Chondrocyte (in vitro differentiated cells): Measurements from ENCODE around the gene TTLL11. TPM values are rescaled to one million over a fixed set of nuclear protein-coding genes. Genes with fewer than 3 reads are reported as not detected.

ENCODE experiments used
- DNase-seq: peaks from one replicate; pipeline ENCODE4 v3.0.0; 2021; ENCODE audit warnings: mixed read lengths, low spot score
- H3K27ac Mint-ChIP-seq: one replicate; pipeline ENCODE4 v1.8.0; 2021; ENCODE audit warnings: mild to moderate bottlenecking, moderate library complexity, mixed read lengths; ENCODE audit not compliant: unreplicated experiment
- H3K27me3 Mint-ChIP-seq: 2 replicates; pipeline ENCODE4 v1.8.0; 2021; ENCODE audit warnings: low read depth, mixed read lengths
- H3K36me3 Mint-ChIP-seq: 2 replicates; pipeline ENCODE4 v1.8.0; 2021; ENCODE audit warnings: low read depth, mixed read lengths
- H3K4me1 Mint-ChIP-seq: 2 replicates; pipeline ENCODE4 v1.8.0; 2021; ENCODE audit warnings: low read depth, mild to moderate bottlenecking, mixed read lengths
- H3K4me3 Mint-ChIP-seq: one replicate; pipeline ENCODE4 v1.8.0; 2021; ENCODE audit warnings: mild to moderate bottlenecking, moderate library complexity, mixed read lengths; ENCODE audit not compliant: unreplicated experiment
- H3K9me3 Mint-ChIP-seq: 2 replicates; pipeline ENCODE4 v1.8.0; 2021; ENCODE audit warnings: low read depth, mixed read lengths
- CTCF ChIP-seq: fragments of 200-600 bp; sonication (generic); IDR thresholded peaks from 2 replicates; pipeline ENCODE4 v1.5.0; 2021; ENCODE audit warnings: antibody characterized with exemption, mild to moderate bottlenecking, moderate library complexity
- total RNA-seq: library from RNA; stranded (reverse); gene quantifications from 3 replicates; pipeline ENCODE4 v1.2.1, GENCODE V29; 2021

Gene TTLL11
- total RNA-seq, 1 donor from 2014 or later: 9.1 TPM

- no peaks in the 10 kb centered on the region for H3K36me3 Mint-ChIP-seq
- no peaks in the 10 kb centered on the region for H3K9me3 Mint-ChIP-seq
- no peak overlapping the region for H3K4me3 Mint-ChIP-seq
- no peak for TF ChIP-seq CTCF
- peaks cover 19% of the 10 kb centered on the region for H3K4me1 Mint-ChIP-seq
- H3K27me3 Mint-ChIP-seq: no peaks in the 10 kb centered on the region
- DNase-seq: no peak
- H3K27ac Mint-ChIP-seq: no peak overlapping the region
These were observed 35.9 kb downstream of the TTLL11 start for GRCh38 chr9:122057211-122057610.

DNA sequence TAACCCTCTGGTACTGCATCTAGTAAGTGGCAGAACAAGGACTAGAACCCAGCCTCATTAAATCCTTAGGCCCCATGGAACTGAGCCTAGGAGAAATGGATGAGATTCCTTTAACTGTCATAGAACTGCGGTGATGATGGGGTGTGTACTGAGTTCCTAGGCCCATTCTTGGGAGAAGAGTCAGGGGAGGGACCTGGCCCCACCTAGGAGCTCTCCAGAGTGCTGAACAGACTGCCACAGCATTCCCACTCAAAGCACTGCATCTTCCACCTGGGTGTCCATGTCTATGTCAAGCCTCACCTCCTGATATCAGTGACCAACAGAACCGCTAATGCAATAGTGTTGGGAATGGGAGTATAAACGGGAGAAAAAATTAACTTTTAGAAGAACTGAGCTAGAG is 36.6 kb downstream of the TTLL11 start:
- DNase-seq: no peak
- Mint-ChIP-seq H3K4me3 (no peak overlapping the region), H3K9me3 (no peaks in the 10 kb centered on the region), H3K4me1 (peaks cover 23% of the 10 kb centered on the region), H3K27me3 (no peaks in the 10 kb centered on the region), H3K36me3 (peaks cover 1% of the 10 kb centered on the region), H3K27ac (no peak overlapping the region)
- TF ChIP-seq CTCF: no peak

DNA sequence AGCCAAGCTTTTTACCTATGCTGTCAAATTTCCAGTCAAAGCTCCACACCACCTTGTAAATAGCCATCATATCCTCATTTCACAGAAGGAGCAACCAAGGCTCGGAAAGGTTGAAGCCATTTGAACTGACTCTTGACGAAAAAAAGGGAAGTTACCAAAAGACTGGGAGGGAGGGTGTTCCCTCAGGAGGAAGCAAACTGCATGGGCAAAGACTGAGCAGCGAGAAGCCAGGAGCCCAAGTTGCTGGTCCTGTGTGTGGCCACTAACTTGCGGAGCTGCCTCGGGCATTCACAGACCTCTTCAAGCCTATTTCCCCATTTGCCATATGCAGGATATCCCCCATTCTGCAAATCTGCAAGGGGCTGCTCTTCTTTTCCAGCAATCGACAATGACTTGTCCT is 37.4 kb downstream of the TTLL11 start:
- Mint-ChIP-seq H3K36me3 (peaks cover 1% of the 10 kb centered on the region), H3K27ac (no peak overlapping the region), H3K4me3 (no peak overlapping the region), H3K9me3 (no peaks in the 10 kb centered on the region), H3K27me3 (no peaks in the 10 kb centered on the region), H3K4me1 (peaks cover 20% of the 10 kb centered on the region)
- no peak for TF ChIP-seq CTCF
- no peak for DNase-seq

DNA sequence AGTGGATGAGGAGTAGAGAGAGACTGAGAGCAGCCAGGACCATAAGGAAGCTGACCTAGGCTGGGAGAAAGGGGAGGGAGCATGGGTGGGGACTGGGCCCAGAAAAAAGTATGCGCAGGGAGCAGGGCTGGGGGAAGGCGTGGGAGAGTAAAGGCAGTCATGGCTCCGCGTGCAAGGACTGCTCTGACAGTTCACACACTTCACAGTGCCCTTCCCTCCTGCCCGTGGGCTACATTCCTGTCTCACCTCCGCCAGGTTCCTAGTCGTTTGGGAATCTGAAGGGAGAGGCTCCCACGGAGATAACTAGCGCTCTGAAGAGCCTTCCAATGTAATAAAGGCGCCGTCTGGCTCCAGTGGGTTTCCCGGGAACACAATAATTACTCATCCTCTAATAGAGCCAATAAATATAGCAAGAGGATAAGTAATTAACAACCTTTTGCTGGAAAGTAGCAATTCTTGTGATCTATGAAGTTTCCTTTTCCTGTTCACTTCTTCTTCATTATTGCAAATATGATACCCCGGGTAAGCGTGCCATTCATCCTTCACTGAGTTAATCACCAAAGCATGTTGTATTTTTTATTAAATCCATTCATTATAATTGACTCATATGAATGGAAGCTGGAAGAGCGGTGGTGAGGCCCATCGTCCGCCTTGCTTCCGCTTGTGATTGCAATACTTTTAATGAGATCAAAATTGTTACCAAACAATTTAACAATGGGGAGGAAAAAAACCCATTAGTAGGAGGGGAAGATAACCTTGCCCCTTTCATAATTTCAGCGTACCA is 39.3 kb downstream of the TTLL11 start:
- Mint-ChIP-seq H3K27ac (no peak overlapping the region), H3K9me3 (no peaks in the 10 kb centered on the region), H3K4me3 (no peak overlapping the region), H3K27me3 (no peaks in the 10 kb centered on the region), H3K4me1 (peaks cover 15% of the 10 kb centered on the region), H3K36me3 (peaks cover 1% of the 10 kb centered on the region)
- no peak for DNase-seq
- TF ChIP-seq CTCF: no peak

DNA sequence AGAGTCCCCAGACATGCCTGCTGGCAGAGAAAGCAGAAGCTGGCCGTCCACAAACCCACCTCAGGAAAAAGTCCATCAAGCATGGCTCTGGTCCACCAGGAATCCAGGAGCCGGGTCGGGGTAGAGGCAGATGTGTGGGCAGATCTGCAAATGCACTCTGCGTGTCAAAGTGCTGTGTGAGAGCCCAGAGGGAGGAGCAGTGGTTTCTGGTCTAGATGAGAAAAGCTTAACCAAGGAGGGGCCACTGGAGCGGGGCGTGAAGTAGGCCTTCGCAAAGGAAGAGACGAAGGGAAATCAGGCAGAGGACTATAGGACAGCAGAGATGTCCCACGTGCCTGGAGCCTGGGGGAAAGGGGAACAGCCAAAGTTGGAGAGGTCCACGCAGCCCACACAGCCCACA is 40.0 kb downstream of the TTLL11 start:
- Mint-ChIP-seq H3K4me3 (no peak overlapping the region), H3K27me3 (no peaks in the 10 kb centered on the region), H3K27ac (no peak overlapping the region), H3K9me3 (no peaks in the 10 kb centered on the region), H3K36me3 (peaks cover 1% of the 10 kb centered on the region), H3K4me1 (peaks cover 15% of the 10 kb centered on the region)
- no peak for TF ChIP-seq CTCF
- no peak for DNase-seq
